GM21528 (cell line): ENCODE measurements around the gene ESPL1.

Experiments used
- ATAC-seq: cut with Tn5 transposase; IDR thresholded peaks from one replicate; pipeline ENCODE4 v1.9.1; 2021; ENCODE audit warnings: mild to moderate bottlenecking, moderate library complexity; ENCODE audit not compliant: unreplicated experiment, low FRiP score

ESPL1 gene

DNA sequence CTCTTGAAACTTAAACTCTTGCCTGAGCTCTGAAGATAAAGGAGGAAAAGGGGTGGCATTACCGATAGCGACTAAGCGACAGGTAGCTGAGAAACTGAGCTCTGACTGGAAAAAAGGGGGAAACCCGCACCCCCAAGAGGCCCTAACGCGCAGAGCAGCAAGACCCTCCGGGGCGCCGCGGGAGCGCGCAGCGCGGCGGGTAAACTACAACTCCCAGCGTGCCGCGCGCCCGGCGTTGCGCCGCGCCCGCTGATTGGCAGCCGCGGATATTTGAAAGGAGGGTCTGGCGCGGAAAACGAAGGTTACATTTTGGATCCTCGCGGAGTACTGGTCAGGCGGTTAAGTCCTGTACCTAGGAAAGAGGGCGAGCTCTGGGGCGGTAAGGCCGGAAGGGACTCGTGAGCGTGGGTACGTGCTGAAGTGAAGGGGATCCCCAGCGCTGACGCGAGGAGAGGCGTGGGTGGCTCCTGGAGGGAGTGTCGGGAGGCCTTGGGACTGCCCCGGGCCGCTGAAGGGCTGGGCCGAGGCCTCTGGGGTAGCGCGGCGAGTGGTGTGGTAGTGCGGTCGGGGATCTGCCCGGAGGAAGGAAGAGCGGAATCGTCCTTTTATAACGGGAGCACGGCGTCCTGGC is at the start of gene ESPL1:
TSS of gene ESPL1 (plus strand) at position 301 of the 631 bp plus-strand sequence. CDS start 468 bp downstream, outside the sequence.
- peak; percentile 76 for ATAC-seq

DNA sequence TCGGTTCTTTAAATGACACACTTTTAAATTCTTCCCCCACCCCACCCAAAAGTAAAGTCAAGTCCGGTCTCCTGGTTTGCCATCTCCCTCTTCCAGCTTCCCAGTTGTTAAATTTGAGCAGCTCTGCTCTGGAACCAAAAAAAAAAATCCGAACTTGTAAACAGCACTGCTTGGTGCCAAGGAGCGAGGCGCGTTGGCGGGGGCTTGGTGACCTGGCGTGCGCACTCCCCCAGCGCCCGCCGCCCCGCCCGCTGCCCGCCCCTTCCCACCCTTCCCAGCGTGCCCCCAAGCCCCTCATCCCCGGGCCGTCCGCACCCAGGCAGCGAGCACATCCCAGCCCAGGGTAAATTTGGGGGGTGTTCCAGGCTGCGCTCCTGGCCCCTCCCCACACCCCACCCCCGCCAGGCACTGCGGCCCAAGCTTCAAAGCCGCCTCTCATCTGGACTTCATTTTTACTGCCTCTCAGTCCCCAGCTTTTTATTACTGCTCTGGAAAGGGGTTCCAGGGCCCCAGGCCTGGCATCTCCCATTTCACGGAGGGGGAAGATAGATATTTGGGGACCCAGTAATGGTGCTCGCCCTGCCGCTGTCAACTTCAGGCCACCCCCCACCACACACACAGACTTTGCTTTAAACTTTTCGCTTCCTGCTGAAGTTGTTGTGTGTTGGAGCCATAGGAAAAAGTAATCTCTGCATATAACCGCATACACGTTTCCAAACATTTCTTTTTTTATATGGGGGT is 49.4 kb upstream of the ESPL1 start:
- ATAC-seq, result no peak

DNA sequence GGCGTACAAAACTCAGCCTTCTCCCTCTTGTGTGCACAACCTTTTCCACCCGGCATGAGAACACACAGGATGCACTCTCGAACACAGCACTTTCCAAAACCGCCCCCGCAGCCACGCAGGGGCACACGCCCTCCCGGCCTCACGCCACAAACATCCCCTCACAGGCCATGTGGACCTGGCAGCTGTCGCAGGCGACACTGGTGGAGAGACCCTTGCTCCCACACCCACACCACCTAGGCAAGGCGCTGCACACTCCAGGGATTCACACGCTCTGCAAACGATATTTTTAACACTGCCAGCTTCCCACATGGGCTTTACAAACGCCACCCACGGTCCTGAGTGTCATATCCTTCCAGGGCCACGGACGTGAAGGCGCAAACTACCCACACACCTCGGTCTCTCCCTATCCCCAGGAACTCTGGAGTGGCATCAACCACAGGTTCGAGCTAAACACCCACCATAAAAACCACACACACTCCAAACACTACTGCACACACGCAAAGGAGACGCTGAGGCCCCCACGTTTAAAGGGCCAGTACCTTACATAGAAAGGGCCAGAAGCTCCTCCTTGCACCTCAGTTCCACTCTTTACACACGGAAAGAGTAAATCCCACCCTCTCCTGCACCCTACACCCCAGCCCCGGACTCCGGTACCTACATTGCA is 48.7 kb upstream of the ESPL1 start:
- ATAC-seq, result no peak

DNA sequence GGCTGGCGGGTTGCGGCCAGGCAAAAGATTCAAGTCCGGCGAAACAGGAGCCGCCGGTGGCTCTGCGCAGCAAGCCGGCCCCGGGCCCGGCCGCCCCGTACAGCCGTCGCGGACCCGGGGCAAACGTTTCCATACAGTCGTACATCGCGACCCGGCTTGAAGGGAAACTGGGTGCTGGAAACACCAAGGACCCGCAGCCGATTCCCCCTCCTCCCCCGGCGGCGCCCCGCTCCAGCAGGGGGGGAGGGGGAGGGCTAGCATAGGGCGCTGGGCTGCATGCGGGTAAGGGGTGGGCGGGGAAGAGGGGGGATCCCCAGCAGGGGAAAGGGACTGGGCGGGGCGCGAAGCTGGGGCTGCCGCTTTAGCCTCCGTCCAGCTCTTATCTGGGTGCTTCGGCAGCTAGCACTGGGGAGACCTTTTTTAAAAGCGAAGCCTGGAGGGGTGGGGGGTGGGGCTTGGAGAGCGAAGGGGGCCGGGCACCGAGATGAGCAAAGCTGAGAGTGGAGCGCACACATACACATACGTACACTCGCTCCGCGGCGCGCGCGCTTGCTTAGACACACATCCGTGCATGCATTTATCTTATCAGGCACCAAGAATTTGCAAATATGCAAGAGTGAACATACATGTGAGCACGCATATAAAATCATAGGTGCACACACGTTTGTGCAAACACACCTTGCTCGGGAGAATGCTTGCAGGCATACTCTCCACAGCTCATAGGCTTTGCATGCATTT is 48.0 kb upstream of the ESPL1 start:
- ATAC-seq, result peak; percentile 37

DNA sequence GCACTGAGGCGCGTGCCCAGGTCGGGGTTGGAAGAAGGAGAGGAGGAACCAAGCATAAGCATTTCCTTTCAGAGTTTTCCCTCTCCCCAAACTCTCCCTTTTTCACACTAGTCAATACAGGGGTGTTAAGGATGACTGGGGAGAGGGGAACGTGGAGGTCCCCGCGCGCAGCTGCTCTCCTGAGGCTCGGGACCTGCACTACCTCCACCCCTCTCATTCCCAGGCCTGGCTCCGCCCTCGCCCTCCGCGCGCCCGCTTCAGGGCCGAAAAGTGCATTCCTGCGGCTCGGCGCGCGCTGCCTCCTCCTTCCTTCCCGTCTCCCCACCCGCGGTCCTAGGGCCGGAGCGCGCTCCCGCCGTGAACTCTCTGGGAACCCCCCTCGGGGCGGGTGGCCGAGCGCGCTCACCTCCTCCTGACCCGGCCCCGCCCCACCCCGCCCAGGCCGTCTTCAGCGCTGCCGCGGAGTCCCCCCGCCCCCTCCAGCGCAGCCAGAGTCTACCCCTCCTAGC is 47.4 kb upstream of the ESPL1 start:
- ATAC-seq, result peak; percentile 51

DNA sequence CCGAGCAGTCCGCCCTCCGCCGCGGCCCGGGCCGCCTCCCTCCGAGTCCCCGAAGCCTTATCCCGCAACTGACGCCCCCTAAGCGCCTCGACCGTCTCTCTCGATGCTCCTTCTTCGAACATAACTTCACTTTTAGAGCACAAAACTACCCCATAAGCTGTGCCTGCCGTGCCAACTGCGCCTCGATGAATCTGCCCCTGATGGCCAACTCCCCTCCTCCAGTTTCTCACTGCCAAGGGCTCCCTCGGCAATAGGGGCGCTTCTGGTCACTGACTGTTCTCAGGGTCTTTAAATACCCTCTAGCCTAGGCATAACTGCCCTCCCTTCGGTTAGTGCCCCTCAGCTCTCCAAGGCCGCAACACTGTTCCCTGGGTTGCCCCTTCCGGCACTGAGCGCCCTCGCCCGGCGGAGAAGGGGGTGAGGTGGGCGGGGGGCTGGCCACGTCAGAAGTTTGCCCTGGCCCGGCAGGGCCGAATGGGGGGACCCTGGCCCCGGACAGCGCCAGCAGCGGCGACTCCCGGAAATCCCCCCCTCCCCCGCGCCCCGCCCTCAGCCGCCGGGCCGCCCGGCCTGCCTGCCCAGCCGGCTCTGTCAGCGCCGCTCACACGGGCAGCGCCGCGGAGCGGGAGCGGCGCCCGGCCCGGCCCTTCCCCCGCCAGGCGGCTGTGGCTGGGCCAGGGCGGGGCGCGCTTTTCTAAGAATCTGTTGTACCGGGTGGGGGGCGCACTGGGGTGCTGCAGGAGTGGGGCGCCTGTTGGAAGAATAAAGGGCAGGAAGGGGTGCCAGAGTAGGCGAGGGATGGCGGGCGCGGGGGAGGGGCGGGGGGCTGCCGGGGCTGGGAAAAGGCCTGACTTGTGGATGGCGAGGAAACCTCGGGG is 46.7 kb upstream of the ESPL1 start:
- ATAC-seq, result peak; percentile 27

DNA sequence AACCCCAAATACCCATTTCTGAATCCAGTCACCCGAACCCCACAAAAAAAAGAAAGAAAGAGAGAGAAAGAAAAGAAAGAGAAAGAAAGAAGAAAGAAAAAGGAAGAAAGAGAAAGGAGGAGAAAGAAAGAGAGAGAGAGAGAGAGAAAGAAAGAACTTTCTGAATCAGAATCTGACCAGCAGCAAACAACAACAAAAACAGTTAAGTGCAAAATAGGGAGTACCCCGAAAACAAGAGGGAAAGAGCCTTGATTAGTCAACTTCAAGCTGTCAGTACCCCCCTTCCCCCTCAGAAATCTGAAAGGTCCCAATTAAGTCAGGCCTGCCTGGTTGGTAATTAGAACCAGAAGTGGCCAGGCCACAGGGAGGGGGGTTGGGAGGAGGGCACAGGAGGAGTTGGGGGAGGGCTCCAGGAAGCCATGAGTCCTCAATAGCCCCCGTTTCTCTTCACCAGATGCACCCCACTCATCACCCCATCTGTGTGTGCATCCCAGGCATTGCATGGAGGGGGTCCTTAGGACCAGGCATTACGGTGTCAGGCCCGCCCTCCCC is 45.9 kb upstream of the ESPL1 start:
- ATAC-seq, result no peak

DNA sequence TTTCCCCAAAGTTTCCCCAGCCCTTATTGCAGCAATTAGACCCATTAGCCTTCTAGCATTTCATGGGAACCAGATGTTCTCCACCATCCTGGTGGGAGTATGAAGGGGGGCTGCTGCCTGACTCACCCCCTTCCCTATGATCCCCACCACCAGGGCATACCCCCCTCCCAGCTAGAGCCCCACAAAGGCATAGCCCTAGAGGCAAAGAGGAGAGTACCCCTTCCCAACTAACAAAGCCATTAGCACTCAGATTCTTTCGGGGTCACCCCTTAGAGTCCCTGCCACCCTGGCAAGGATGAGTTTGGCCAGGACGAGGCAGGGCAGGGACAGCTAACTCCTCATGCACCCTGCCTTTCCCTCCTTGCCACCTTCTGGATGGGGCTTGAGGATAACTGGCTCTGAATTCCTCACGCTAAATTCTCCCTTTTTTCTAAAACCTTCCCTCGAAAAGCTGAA is 45.3 kb upstream of the ESPL1 start:
- ATAC-seq, result no peak

DNA sequence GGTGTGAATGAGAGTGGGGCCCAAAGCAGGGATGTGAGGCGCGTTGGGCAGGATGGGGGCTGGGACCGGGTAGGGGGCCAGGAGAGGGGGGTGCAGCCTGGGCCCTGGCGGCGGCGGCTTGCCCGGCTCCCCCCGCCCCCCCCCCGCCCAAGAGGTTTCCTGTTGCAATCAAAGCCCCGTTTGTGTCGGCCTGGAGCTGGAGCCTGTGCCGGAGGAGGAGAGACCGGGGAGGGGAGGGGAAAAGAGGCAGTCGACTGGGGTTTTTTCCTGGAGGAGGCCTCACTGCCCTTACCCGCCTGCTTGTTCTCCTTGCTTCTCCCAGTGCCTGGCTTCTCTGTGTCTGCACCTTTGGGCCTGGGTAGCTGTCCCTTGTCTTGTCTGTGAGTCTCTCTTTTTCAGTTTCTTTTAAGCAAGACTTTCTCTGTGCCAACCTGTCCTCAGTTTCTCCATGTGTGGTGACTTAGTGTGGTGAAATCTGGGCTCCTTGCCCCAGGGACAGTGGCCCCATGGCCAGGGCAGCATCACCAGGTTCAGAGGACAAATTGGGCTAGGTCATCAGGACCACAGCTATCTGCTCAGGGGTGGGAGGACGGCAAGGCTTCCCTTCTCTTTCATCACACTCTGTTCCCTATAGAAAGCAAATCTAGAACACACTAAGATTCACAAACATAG is 44.6 kb upstream of the ESPL1 start:
- ATAC-seq, result no peak

DNA sequence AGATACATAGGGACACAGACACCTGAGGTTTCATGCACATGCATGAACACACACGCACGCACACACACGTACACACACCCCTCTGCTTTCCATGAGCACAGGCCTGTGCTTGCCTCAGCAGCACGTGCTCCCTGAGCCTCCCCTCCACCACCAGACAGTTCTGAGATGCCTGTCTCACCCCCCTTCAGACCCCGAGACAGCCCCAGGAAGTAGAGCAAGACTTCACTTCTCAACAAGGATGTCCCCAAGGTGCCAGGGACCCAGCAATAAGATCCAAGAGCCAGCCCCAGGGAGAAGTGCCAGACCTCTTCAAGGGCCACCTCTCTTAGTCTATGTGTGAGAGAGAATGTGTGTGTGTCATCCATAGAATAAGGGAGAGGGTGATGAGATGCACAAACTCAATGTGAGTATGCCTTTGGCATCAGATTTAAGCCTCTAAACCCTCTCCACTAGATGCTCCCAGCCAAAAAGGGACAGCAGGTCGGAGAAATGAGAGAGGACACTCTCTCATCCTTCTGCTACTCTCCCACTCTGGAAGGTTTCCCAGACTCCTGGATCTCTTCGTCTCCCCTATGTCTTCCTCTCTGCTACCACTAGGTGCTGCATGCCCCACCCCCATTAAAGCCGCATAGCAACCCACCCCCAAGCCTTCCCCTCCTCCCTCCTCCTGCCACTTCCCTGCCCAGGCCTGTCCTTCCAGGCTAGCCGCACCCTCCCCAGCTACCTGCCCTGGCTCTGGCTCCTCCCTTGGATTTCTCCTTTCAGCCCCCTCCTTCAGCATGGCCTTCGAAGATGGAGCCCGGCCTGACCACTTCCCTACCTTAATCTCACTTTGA is 43.8 kb upstream of the ESPL1 start:
- ATAC-seq, result no peak

DNA sequence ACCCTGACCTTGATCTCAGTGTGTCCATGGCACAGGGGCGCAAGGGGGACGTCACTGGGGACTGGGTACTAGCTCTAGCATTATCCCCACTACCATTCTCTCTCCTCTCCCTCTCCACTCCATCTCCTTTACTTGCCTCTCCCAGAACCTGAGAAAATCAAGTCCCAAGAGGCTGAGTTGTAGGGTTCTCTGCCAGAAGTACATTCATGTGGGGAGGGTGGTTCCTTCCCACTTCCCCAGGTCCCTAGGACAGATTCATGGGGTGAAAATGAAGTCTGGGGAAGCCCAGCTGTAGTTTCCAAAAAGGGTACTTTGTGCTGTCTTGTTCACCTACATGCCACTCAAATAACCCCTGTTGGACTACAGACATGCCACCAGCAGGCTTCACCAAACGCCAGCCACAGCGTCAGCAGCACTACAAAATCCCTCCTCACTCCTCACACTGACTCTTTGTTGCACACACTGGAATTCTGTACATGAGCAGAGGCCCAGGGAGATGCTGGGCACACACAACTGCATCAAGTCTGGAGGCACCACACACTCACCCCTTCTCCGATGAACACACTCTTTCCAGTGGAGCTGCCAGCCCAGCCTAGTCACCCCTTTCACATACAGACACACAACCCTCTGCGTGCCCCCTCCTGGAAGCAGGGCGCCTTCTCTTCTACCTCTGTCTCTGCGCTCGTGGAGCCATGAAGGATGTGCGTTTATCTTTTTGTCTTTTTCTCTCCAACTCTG is 43.0 kb upstream of the ESPL1 start:
- ATAC-seq, result no peak

DNA sequence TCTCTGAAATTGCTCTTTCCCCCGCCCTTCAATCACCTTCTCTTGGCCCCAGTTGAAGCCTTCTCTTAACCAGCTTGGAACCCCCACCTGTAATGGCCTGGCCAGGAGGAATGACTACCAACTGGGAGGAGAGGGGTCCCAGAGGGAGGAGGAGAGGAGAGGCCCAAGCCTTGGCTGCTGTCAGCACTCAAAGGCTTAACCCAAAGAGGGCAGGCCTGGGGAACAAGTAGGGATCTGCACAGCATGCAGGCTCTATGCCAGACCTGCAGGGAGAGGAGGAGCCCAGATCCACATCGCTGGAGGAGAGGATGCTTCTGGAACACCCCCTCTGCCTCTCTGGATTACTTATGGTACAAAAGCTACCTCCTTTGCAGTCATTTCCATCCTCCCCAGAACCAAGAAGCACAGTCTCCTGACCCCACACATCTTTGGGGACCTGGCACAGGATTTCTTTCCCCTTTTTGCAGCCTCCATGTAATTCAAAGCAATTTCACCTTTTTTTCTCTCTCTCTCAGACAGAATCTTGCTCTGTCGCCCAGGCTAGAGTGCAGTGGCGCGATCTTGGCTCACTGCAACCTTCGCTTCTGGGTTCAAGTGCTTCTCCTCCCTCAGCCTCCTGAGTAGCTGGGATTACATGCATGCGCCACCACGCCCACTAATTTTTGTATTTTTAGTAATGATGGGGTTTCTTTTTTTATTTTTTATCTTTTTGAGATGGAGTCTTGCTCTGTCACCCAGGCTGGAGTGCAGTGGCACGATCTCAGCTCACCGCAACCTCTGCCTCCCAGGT is 42.3 kb upstream of the ESPL1 start:
- no peak for ATAC-seq

DNA sequence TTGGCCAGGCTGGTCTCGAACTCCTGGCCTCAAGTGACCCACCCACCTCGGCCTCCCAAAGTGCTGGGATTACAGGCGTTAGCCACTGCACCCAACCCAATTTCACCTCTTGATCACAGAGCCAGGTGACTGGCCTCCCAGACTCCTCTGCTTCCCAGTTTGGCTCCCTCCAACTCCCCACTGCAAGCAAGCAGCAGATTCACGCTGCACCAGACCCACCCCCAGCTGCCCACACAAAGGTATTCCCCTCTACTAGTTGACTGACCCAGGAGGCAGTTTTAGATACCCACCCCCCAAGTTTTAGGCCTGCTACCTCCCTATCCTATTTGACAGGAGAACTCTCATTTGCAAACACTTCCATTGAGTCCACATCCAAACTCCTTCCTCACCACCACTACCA is 41.3 kb upstream of the ESPL1 start:
- ATAC-seq, result no peak

DNA sequence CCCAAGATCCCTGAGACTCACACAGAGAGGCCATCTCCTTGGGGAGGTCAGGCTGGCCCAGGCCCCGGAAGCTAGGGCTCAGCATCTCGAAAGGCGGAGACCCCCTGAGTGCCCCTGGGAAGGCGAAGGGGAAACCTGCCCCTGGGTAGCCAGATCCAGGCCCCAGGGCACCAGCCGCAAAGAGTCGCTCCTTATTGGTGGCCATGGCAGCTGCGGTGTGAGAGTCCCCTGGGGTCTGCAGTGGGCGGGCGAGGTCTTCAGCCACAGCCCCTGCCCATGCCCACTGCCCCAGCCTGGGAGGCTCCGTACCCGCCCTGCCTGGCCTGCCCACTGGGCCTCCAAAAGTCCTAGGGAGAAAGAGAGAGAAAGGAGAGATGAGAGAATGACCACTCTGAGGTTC is 40.8 kb upstream of the ESPL1 start:
- no peak for ATAC-seq

DNA sequence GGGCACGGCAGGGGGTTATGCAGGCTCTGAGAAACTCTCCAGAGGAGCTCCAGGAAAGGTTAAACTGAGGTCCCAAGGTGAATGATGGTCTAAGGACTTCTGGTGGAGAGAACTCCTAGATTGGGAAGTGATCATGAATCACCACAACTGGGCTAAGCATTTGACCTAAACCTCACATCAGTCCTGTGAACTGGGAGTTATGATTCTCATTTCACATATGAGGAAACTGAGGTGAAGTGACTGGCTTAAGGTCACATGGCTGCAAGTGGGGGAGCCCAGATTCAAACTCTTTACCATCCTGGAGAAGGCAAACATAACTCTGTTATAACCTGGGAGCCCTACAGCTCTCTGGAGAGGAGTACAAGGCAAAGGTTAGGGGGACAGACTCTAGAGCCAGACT is 40.3 kb upstream of the ESPL1 start:
- no peak for ATAC-seq

DNA sequence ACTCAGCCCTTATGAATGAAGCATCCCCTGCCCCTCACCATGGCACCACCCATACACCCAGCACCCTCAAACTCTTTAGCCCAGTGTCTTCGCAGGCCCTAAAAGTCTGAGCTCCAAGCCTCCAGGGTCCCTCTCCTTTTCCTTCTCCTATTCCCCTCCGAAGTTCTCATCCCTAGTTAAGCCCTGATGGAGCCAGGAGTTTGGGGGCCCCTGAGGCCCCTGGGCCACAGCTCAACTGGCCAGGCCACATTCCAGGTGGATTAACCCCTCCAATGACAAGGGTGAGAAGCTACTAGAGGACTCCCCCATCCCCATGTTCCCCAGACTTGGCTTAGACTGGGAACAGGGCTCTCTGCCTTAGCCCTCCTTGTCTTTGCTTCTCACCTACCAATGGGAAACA is 38.6 kb upstream of the ESPL1 start:
- ATAC-seq, result no peak
